ENCODE results near the gene WDFY4. TPM values are rescaled to one million over a fixed set of nuclear protein-coding genes. Genes with fewer than 3 reads are reported as not detected.

Gene WDFY4
- polyA plus RNA-seq, 1 of the 3 experiments (the other 2 are of a cell fraction), result not detected

- DNase-seq, result no peak
- Histone ChIP-seq H2AFZ (ENCODE audit: low read depth) (no peak overlapping the region), H3K4me1 (ENCODE audit: control insufficient read depth in 1 of 2, insufficient read depth in 2 of 2, low read depth in 1 of 2, low read length in 1 of 2) (no peaks in the 10 kb centered on the region), H4K20me1 (ENCODE audit: insufficient read depth) (no peaks in the 10 kb centered on the region), H3K9me2 (no peaks in the 10 kb centered on the region), H3K27ac (ENCODE audit: low read depth in 2 of 2, low read length in 1 of 2) (no peak overlapping the region), H3K4me2 (no peak overlapping the region), H3K36me3 (replicated peaks in 1 of 2; ENCODE audit: control insufficient read depth in 1 of 2, insufficient read depth in 2 of 2, low read length in 1 of 2) (no peaks in the 10 kb centered on the region), H3K79me2 (ENCODE audit: insufficient read depth) (no peaks in the 10 kb centered on the region), H3K9me3 (no peaks in the 10 kb centered on the region), H3K4me3 (ENCODE audit: low read depth in 2 of 2, low read length in 1 of 2) (no peak overlapping the region), H3K9ac (no peak overlapping the region), H3K27me3 (ENCODE audit: insufficient read depth) (no peaks in the 10 kb centered on the region), H3F3A (replicated peaks; ENCODE audit: insufficient read depth) (no peaks in the 10 kb centered on the region)
- ChIA-PET POLR2A (no interaction called here), CTCF (interaction anchor here (1.8 kb wide), 1 partner anchor 17 kb away, joined by 4 read pairs; no protein-coding TSS in a partner anchor)
- no peak for TF ChIP-seq RCOR1 (IDR thresholded peaks at IDR 0.05; ENCODE audit: low read length)
- no peak for TF ChIP-seq CTCF (IDR thresholded peaks at IDR 0.05)
- TF ChIP-seq RFX5 (IDR thresholded peaks at IDR 0.05; ENCODE audit: low read length), result no peak
- no peak for TF ChIP-seq TAF1 (IDR thresholded peaks at IDR 0.05; ENCODE audit: borderline replicate concordance, low read depth, low read length)
- no peak for TF ChIP-seq FOXJ3 (CRISPR knock-in tag; IDR thresholded peaks at IDR 0.05)
- WGBS (ENCODE audit: low lambda C conversion rate), result 28% methylated on average over 5 of the region's 5 CpGs
Observed at GRCh38 chr10:48993627-48994026, 309.0 kb downstream of the WDFY4 start.

- Histone ChIP-seq H4K20me1 (ENCODE audit: insufficient read depth) (no peaks in the 10 kb centered on the region), H3K79me2 (ENCODE audit: insufficient read depth) (no peaks in the 10 kb centered on the region), H3K27ac (ENCODE audit: low read depth in 2 of 2, low read length in 1 of 2) (no peak overlapping the region), H3K36me3 (replicated peaks in 1 of 2; ENCODE audit: control insufficient read depth in 1 of 2, insufficient read depth in 2 of 2, low read length in 1 of 2) (no peaks in the 10 kb centered on the region), H3K27me3 (ENCODE audit: insufficient read depth) (no peaks in the 10 kb centered on the region), H3K9ac (no peak overlapping the region), H3K9me3 (no peaks in the 10 kb centered on the region), H3F3A (replicated peaks; ENCODE audit: insufficient read depth) (no peaks in the 10 kb centered on the region), H3K9me2 (no peaks in the 10 kb centered on the region), H2AFZ (ENCODE audit: low read depth) (no peak overlapping the region), H3K4me2 (no peak overlapping the region), H3K4me1 (ENCODE audit: control insufficient read depth in 1 of 2, insufficient read depth in 2 of 2, low read depth in 1 of 2, low read length in 1 of 2) (peaks cover 0 to 4% of the 10 kb centered on the region in 2 experiments; a peak in 1 of 4 replicates), H3K4me3 (ENCODE audit: low read depth in 2 of 2, low read length in 1 of 2) (no peak overlapping the region)
- POLR2A ChIA-PET, result no interaction called here
- TF ChIP-seq POLR2AphosphoS5 (IDR thresholded peaks at IDR 0.05; ENCODE audit: low read depth, low read length) (no peak), EZH2phosphoT487 (IDR thresholded peaks at IDR 0.05; ENCODE audit: borderline replicate concordance, low read depth) (no peak), RFX5 (IDR thresholded peaks at IDR 0.05; ENCODE audit: low read length) (no peak), RAD21 (IDR thresholded peaks at IDR 0.05; ENCODE audit: low read length) (no peak), GATA2 (CRISPR knock-in tag; IDR thresholded peaks at IDR 0.05) (no peak), RCOR1 (IDR thresholded peaks at IDR 0.05; ENCODE audit: low read length) (no peak), NRF1 (IDR thresholded peaks at IDR 0.05; ENCODE audit: low read depth, low read length) (no peak), PBX3 (IDR thresholded peaks at IDR 0.05) (no peak), CHD2 (IDR thresholded peaks at IDR 0.05; ENCODE audit: low read length, partially characterized antibody) (no peak)
- CTCF ChIA-PET, result interaction anchor here (0.6 to 1.0 kb wide), 4 partner anchors 78 to 340 kb away, joined by 3 read pairs; partner anchors contain the start of gene VSTM4
- WGBS (ENCODE audit: low lambda C conversion rate), result 6% methylated on average over 3 of the region's 3 CpGs
- no peak for DNase-seq
Observed at GRCh38 chr10:48996329-48996728, 311.7 kb downstream of the WDFY4 start.
